ENCODE results near the gene MAP3K7CL.

The MAP3K7CL gene

GRCh38 chr21:29189353-29189752 lies 58.9 kb downstream of the MAP3K7CL start:
- Histone ChIP-seq H3K27ac (ENCODE audit: low read length) (no peak overlapping the region), H3K9me3 (ENCODE audit: insufficient read depth, low read length) (no peaks in the 10 kb centered on the region), H3K4me1 (ENCODE audit: low read length) (peaks cover 13% of the 10 kb centered on the region), H3K9ac (ENCODE audit: low read length) (no peak overlapping the region), H3K79me2 (ENCODE audit: low read length) (peaks cover 9% of the 10 kb centered on the region), H4K20me1 (ENCODE audit: insufficient read depth, low read length) (no peaks in the 10 kb centered on the region), H2AFZ (ENCODE audit: low read depth, low read length) (no peak overlapping the region), H3K27me3 (ENCODE audit: low read depth, low read length) (no peaks in the 10 kb centered on the region), H3K36me3 (replicated peaks; ENCODE audit: low read depth, low read length) (no peaks in the 10 kb centered on the region), H3K4me3 (ENCODE audit: low read length) (no peak overlapping the region), H3K4me2 (ENCODE audit: low read length) (no peak overlapping the region)
- TF ChIP-seq EZH2phosphoT487 (IDR thresholded peaks at IDR 0.05; ENCODE audit: low read depth), result no peak
- no peak for TF ChIP-seq CTCF (IDR thresholded peaks at IDR 0.05; ENCODE audit: low read depth, low read length)

GRCh38 chr21:29190923-29191331 lies 60.5 kb downstream of the MAP3K7CL start:
- Histone ChIP-seq H4K20me1 (ENCODE audit: insufficient read depth, low read length) (no peaks in the 10 kb centered on the region), H3K36me3 (replicated peaks; ENCODE audit: low read depth, low read length) (no peaks in the 10 kb centered on the region), H3K9ac (ENCODE audit: low read length) (no peak overlapping the region), H3K4me2 (ENCODE audit: low read length) (no peak overlapping the region), H3K27me3 (ENCODE audit: low read depth, low read length) (no peaks in the 10 kb centered on the region), H3K4me1 (ENCODE audit: low read length) (peaks cover 22% of the 10 kb centered on the region), H3K79me2 (ENCODE audit: low read length) (peaks cover 25% of the 10 kb centered on the region), H3K4me3 (ENCODE audit: low read length) (no peak overlapping the region), H3K27ac (ENCODE audit: low read length) (no peak overlapping the region), H2AFZ (ENCODE audit: low read depth, low read length) (no peak overlapping the region), H3K9me3 (ENCODE audit: insufficient read depth, low read length) (no peaks in the 10 kb centered on the region)
- TF ChIP-seq EZH2phosphoT487 (IDR thresholded peaks at IDR 0.05; ENCODE audit: low read depth) (no peak), CTCF (IDR thresholded peaks at IDR 0.05; ENCODE audit: low read depth, low read length) (no peak)

GRCh38 chr21:29193072-29193471 lies 62.6 kb downstream of the MAP3K7CL start:
- Histone ChIP-seq H3K4me2 (ENCODE audit: low read length) (peak overlapping the region; percentile 91), H2AFZ (ENCODE audit: low read depth, low read length) (peak overlapping the region; percentile 75), H3K27me3 (ENCODE audit: low read depth, low read length) (no peaks in the 10 kb centered on the region), H3K9me3 (ENCODE audit: insufficient read depth, low read length) (peaks cover 2% of the 10 kb centered on the region; the same call in 1 of the 2 replicates), H3K4me3 (ENCODE audit: low read length) (peak overlapping the region; percentile 86), H3K27ac (ENCODE audit: low read length) (peak overlapping the region; percentile 97; the same call in 1 of the 2 replicates), H3K36me3 (replicated peaks; ENCODE audit: low read depth, low read length) (peaks cover 5% of the 10 kb centered on the region), H3K9ac (ENCODE audit: low read length) (peak overlapping the region; percentile 76), H3K4me1 (ENCODE audit: low read length) (peaks cover 39% of the 10 kb centered on the region), H4K20me1 (ENCODE audit: insufficient read depth, low read length) (no peaks in the 10 kb centered on the region), H3K79me2 (ENCODE audit: low read length) (peaks cover 34% of the 10 kb centered on the region)
- TF ChIP-seq CTCF (IDR thresholded peaks at IDR 0.05; ENCODE audit: low read depth, low read length), result no peak
- no peak for TF ChIP-seq EZH2phosphoT487 (IDR thresholded peaks at IDR 0.05; ENCODE audit: low read depth)

- H3K27me3 ChIP-seq (ENCODE audit: low read depth, low read length), result no peaks in the 10 kb centered on the region
- H3K4me3 ChIP-seq (ENCODE audit: low read length), result peak overlapping the region; percentile 86
- H2AFZ ChIP-seq (ENCODE audit: low read depth, low read length), result no peak overlapping the region
- H3K9me3 ChIP-seq (ENCODE audit: insufficient read depth, low read length), result peaks cover 4% of the 10 kb centered on the region; the same call in 1 of the 2 replicates
- H4K20me1 ChIP-seq (ENCODE audit: insufficient read depth, low read length), result no peaks in the 10 kb centered on the region
- peaks cover 42% of the 10 kb centered on the region for H3K79me2 ChIP-seq (ENCODE audit: low read length)
- peaks cover 8% of the 10 kb centered on the region for H3K36me3 ChIP-seq (replicated peaks; ENCODE audit: low read depth, low read length)
- H3K4me2 ChIP-seq (ENCODE audit: low read length), result peak overlapping the region; percentile 91
- peak overlapping the region; percentile 97 for H3K27ac ChIP-seq (ENCODE audit: low read length)
- TF ChIP-seq CTCF (IDR thresholded peaks at IDR 0.05; ENCODE audit: low read depth, low read length) (no peak), EZH2phosphoT487 (IDR thresholded peaks at IDR 0.05; ENCODE audit: low read depth) (no peak)
- H3K9ac ChIP-seq (ENCODE audit: low read length), result peak overlapping the region; percentile 76
- H3K4me1 ChIP-seq (ENCODE audit: low read length), result peaks cover 41% of the 10 kb centered on the region
Observed at GRCh38 chr21:29193901-29194300, 63.5 kb downstream of the MAP3K7CL start.

Data from OCI-LY3 (cell line).